Subcutaneous abdominal adipose tissue (tissue), 5 donors: Measurements from ENCODE around the gene ITPR3.

ENCODE experiments used
- H3K27ac ChIP-seq: one replicate; pipeline ENCODE4 v1.7.0; 2013; ENCODE audit warnings: low read depth, mild to moderate bottlenecking, inconsistent platforms, low read length, moderate library complexity
- H3K27me3 ChIP-seq, 5 donors: one replicate each; pipeline ENCODE4 v1.7.0; 2013; ENCODE audit warnings: low read length in 5 of 5, inconsistent platforms in 1 of 5; ENCODE audit not compliant: control insufficient read depth in 5 of 5, insufficient read depth in 4 of 5
- H3K36me3 ChIP-seq, 5 donors: one replicate each; pipeline ENCODE4 v1.7.0; 2013; ENCODE audit warnings: low read length in 5 of 5; ENCODE audit not compliant: control insufficient read depth in 5 of 5, insufficient read depth in 5 of 5
- H3K4me1 ChIP-seq, 5 donors: one replicate each; pipeline ENCODE4 v1.7.0; 2013; ENCODE audit warnings: low read length in 5 of 5, mild to moderate bottlenecking in 3 of 5, moderate library complexity in 1 of 5; ENCODE audit not compliant: control insufficient read depth in 5 of 5, insufficient read depth in 5 of 5
- H3K4me3 ChIP-seq, 5 donors: one replicate each; pipeline ENCODE4 v1.7.0; 2013; ENCODE audit warnings: low read length in 5 of 5, low read depth in 1 of 5
- H3K9ac ChIP-seq, 5 donors: one replicate each; pipeline ENCODE4 v1.7.0; 2013; ENCODE audit warnings: low read length in 5 of 5, mild to moderate bottlenecking in 4 of 5, moderate library complexity in 3 of 5
- H3K9me3 ChIP-seq, 5 donors: one replicate each; pipeline ENCODE4 v1.7.0; 2013; ENCODE audit warnings: low read length in 5 of 5; ENCODE audit not compliant: control insufficient read depth in 5 of 5
- donor health status: healthy.
- donor health status: healthy.
- donor health status: healthy.
- donor health status: healthy.
- donor health status: healthy.

ITPR3 gene

GRCh38 chr6:33610779-33611732, 10.1 kb upstream of the ITPR3 start:
- H3K4me1 ChIP-seq: peaks cover 0 to 22% (median 9%) of the 10 kb centered on the region in 5 donors
- no peak overlapping the region for H3K4me3 ChIP-seq
- H3K27me3 ChIP-seq: peaks cover 2 to 13% (median 4%) of the 10 kb centered on the region in 5 donors
- H3K27ac ChIP-seq: no peak overlapping the region
- no peak overlapping the region for H3K9ac ChIP-seq
- H3K9me3 ChIP-seq: no peaks in the 10 kb centered on the region
- no peaks in the 10 kb centered on the region for H3K36me3 ChIP-seq

DNA sequence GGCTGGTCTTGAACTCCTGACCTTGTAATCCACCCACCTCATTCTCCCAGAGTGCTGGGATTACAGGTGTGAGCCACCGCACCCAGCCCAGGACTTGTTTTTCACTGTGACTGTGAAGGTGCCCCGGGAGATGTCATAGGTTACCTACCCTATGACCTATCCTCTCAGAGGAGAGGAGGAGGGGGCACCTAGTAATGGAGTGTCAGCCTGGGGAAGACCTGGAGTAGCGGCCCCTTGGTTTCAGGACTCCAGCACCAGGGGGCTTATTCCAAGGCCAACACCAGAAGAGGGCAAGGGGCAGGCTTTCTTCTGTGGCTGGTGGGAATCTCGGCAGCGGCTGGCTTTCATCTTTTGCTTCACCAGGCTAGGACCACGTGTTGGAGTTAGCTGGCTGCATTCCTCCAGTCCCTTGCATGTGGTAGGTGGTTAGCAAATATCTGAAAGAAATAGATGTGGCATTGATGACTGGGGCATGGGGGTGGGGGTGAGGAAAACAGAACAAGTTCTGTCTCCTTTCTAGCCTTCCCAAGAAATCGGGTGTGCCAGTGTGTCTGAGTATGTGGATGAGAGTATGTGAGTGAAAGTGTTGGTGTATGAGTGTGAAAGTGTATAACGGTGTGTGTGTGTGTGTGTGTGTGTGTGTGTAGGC, 7.9 kb upstream of the ITPR3 start:
- Histone ChIP-seq H3K36me3 (no peaks in the 10 kb centered on the region), H3K9me3 (no peaks in the 10 kb centered on the region), H3K27me3 (peaks cover 2 to 9% (median 4%) of the 10 kb centered on the region in 5 donors), H3K9ac (no peak overlapping the region), H3K4me3 (no peak overlapping the region), H3K4me1 (peaks cover 0 to 22% (median 9%) of the 10 kb centered on the region in 5 donors), H3K27ac (no peak overlapping the region)

- Histone ChIP-seq H3K4me3 (no peak overlapping the region), H3K9me3 (no peaks in the 10 kb centered on the region), H3K4me1 (peaks cover 0 to 21% (median 9%) of the 10 kb centered on the region in 5 donors), H3K9ac (no peak overlapping the region), H3K27me3 (peaks cover 2 to 9% (median 4%) of the 10 kb centered on the region in 5 donors), H3K36me3 (no peaks in the 10 kb centered on the region), H3K27ac (no peak overlapping the region)
Measured at GRCh38 chr6:33613795-33614168, 7.3 kb upstream of the ITPR3 start.

DNA sequence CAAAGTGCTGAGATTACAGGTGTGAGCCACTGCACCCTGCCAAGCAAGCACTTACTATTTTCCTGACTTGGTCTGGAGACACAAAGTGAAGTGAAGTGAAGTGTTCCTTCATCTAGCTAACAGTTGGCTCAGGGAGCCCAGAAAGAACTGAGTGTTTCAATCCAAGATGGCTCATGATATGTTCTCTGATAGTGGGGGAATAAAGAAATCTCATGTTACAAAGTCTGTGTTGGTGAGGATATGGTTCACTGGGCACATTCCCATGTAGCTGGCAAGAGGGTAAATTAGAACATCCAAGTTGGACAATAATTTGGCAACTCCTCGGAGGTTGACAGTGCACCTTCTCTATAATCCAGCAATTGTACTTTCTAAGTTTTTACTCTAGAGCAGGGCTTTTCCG, 5.0 kb upstream of the ITPR3 start:
- Histone ChIP-seq H3K9me3 (no peaks in the 10 kb centered on the region), H3K4me3 (no peak overlapping the region), H3K27ac (no peak overlapping the region)

GRCh38 chr6:33616913-33617312, 4.2 kb upstream of the ITPR3 start:
- Histone ChIP-seq H3K36me3 (no peaks in the 10 kb centered on the region), H3K4me3 (no peak overlapping the region), H3K27ac (no peak overlapping the region), H3K9ac (no peak overlapping the region), H3K9me3 (no peaks in the 10 kb centered on the region), H3K27me3 (peaks cover 0 to 11% (median 6%) of the 10 kb centered on the region in 5 donors), H3K4me1 (peaks cover 0 to 27% (median 19%) of the 10 kb centered on the region in 5 donors)

More for the DNA sequence above, 5.0 kb upstream of the ITPR3 start:
- Histone ChIP-seq H3K36me3 (no peaks in the 10 kb centered on the region), H3K9ac (no peak overlapping the region), H3K4me1 (peaks cover 0 to 20% (median 12%) of the 10 kb centered on the region in 5 donors), H3K27me3 (peaks cover 0 to 9% (median 3%) of the 10 kb centered on the region in 5 donors)

GRCh38 chr6:33619166-33619840, 1.8 kb upstream of the ITPR3 start:
- Histone ChIP-seq H3K4me1 (peaks cover 0 to 40% (median 25%) of the 10 kb centered on the region in 5 donors), H3K4me3 (peak overlapping the region in 1 of 5 donors; percentile 84), H3K36me3 (no peaks in the 10 kb centered on the region), H3K9ac (peak overlapping the region in 1 of 5 donors; percentile 73), H3K27ac (no peak overlapping the region), H3K27me3 (peaks cover 0 to 13% (median 10%) of the 10 kb centered on the region in 5 donors), H3K9me3 (no peaks in the 10 kb centered on the region)

GRCh38 chr6:33620158-33620855, 815 bp upstream of the ITPR3 start:
- Histone ChIP-seq H3K4me1 (peaks cover 0 to 40% (median 25%) of the 10 kb centered on the region in 5 donors), H3K9ac (peak overlapping the region in 4 of 5 donors; percentile 16 to 73 (median 62)), H3K9me3 (no peaks in the 10 kb centered on the region), H3K36me3 (no peaks in the 10 kb centered on the region), H3K27me3 (peaks cover 0 to 13% (median 10%) of the 10 kb centered on the region in 5 donors), H3K27ac (peak overlapping the region; percentile 41), H3K4me3 (peak overlapping the region; percentile 70 to 84 (median 75))

DNA sequence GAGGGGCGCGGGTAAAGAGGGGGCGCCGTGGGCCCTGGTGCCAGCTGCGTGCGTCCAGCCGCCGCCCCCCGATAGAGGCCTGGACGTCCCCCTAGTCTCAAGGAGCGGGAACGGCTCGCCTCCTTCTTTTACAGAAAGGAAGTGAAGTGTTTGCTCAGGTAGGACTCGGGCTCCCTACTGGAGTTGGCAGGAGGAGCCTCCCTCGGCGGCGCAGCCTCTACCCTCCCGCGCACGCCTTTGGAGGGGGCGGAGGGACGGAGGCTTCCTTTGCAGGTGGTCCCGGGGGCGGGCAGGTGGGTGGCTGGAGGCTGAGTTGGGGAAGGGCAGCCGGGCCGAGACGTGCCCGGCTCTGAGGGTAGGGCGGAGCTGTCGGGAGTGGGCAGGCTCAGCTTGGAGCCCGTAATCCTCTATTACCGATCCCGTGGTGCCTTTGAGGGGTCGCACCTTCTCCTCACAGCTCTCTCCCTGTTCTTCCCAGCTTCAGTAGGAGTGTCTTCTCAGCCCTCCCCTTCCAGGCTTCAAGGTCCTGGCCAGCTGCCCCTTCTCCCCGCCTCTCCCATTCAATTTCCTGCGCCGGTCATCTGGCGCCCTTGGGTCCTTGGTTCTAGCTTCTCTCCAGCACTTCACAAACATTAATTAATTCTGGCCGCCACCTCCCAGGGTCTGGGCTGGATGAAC, 728 bp downstream of the ITPR3 start:
- Histone ChIP-seq H3K9me3 (no peaks in the 10 kb centered on the region), H3K4me1 (peaks cover 0 to 40% (median 25%) of the 10 kb centered on the region in 5 donors), H3K4me3 (peak overlapping the region; percentile 45 to 79 (median 67)), H3K36me3 (no peaks in the 10 kb centered on the region), H3K27me3 (peaks cover 0 to 13% (median 10%) of the 10 kb centered on the region in 5 donors), H3K9ac (peak overlapping the region in 3 of 5 donors; percentile 64 to 69 (median 66)), H3K27ac (peak overlapping the region; percentile 62)
